ENCODE measurements around the gene HSPB1. TPM values are rescaled to one million over a fixed set of nuclear protein-coding genes. Genes with fewer than 3 reads are reported as not detected.
A peak's percentile ranks its signal among the peaks of the same experiment; 100 is the strongest.
"Not testable (repeated sequence)": the region's sequence is repeated elsewhere in the genome, so short reads cannot be mapped to it uniquely, and the experiment has no call there.

HSPB1 gene
- total RNA-seq, 4 donors from 2014 or later, result 981 to 2,288 (median 2,045) TPM

DNA sequence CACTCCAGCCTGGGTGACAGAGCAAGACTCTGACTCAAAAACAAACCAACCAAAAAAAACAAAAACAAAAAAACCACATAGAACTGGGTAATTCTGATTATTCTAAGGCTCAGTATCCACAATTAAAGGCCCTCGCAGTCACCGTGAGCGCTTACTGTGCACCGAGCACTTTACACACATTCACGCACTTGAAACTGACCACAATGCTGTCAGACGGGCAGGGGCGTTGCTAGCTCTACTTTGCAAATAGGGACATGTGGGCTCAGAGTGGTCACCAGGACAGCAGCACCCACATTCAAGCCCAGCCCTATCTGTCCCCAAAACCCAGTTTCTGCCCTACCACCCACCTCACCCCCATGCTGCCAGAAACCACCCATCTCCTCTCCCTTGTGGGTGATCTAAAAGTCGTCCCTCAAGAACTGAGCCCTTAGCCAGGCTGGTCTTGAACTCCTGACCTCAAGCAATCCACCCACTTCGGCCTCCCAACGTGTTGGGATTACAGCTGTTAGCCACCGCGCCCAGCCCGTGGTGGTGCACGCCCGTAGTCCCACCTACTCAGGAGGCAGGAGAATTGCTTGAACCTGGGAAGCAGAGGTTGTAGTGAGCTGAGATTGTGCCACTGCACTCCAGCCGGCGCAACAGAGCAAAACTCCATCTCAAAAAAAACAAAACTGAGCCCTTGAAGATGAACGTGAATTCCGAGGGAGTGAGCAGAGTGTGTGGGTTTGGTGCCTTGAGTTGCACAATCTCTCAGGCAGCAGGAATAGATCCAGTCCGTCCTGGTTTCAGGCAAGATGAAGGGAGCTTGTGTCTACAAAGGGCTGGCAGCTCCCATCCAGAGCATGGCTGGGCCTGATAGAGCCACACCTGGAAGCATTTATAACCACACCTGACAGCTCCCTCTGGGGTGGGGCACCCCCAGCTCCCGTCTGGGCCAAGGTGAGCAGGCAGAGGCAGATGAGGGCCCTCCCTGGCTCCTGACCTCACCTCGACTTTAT lies 5.4 kb upstream of the HSPB1 start:
- no peaks in the 10 kb centered on the region for H3K27me3 ChIP-seq
- H3K4me3 ChIP-seq, result no peak overlapping the region
- H3K36me3 ChIP-seq, result no peaks in the 10 kb centered on the region
- peak overlapping the region; percentile 90 for H3K27ac ChIP-seq
- H3K9me3 ChIP-seq, result no peaks in the 10 kb centered on the region
- 45% methylated on average over 22 of the region's 22 CpGs for WGBS
- peaks cover 78% of the 10 kb centered on the region for H3K4me1 ChIP-seq
- peak in 2 of 3 donors; percentile 92 to 94 for TF ChIP-seq POLR2AphosphoS5 (IDR thresholded peaks at IDR 0.05)
- TF ChIP-seq, protein P1, sequence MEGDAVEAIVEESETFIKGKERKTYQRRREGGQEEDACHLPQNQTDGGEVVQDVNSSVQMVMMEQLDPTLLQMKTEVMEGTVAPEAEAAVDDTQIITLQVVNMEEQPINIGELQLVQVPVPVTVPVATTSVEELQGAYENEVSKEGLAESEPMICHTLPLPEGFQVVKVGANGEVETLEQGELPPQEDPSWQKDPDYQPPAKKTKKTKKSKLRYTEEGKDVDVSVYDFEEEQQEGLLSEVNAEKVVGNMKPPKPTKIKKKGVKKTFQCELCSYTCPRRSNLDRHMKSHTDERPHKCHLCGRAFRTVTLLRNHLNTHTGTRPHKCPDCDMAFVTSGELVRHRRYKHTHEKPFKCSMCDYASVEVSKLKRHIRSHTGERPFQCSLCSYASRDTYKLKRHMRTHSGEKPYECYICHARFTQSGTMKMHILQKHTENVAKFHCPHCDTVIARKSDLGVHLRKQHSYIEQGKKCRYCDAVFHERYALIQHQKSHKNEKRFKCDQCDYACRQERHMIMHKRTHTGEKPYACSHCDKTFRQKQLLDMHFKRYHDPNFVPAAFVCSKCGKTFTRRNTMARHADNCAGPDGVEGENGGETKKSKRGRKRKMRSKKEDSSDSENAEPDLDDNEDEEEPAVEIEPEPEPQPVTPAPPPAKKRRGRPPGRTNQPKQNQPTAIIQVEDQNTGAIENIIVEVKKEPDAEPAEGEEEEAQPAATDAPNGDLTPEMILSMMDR (IDR thresholded peaks at IDR 0.05), result no peak
- no peak for DNase-seq (ENCODE audit: low spot score in 2 of 2)

GRCh38 chr7:76300166-76300731 lies 2.2 kb upstream of the HSPB1 start:
- H3K4me3 ChIP-seq, result no peak overlapping the region
- no peaks in the 10 kb centered on the region for H3K9me3 ChIP-seq
- no peak for DNase-seq (ENCODE audit: low spot score in 2 of 2)
- TF ChIP-seq POLR2AphosphoS5 (IDR thresholded peaks at IDR 0.05) (peak in 1 of 3 donors; percentile 30), EP300 (IDR thresholded peaks at IDR 0.05) (no peak)
- no peaks in the 10 kb centered on the region for H3K27me3 ChIP-seq
- WGBS, result 65% methylated on average over 7 of the region's 7 CpGs
- peak overlapping the region; percentile 1 for H3K27ac ChIP-seq
- peaks cover 68% of the 10 kb centered on the region for H3K4me1 ChIP-seq
- no peaks in the 10 kb centered on the region for H3K36me3 ChIP-seq

- H3K36me3 ChIP-seq, result no peaks in the 10 kb centered on the region
- peak overlapping the region; percentile 1 for H3K27ac ChIP-seq
- 84% methylated on average over 3 of the region's 3 CpGs for WGBS
- no peaks in the 10 kb centered on the region for H3K9me3 ChIP-seq
- TF ChIP-seq, protein P1 (IDR thresholded peaks at IDR 0.05), result no peak
- TF ChIP-seq EP300 (IDR thresholded peaks at IDR 0.05) (no peak), POLR2A (IDR thresholded peaks at IDR 0.05) (no peak)
- peaks cover 66% of the 10 kb centered on the region for H3K4me1 ChIP-seq
- no peak for DNase-seq (ENCODE audit: low spot score in 2 of 2)
- H3K27me3 ChIP-seq, result no peaks in the 10 kb centered on the region
- no peak overlapping the region for H3K4me3 ChIP-seq
Observed at GRCh38 chr7:76301000-76301399, 1.5 kb upstream of the HSPB1 start.

DNA sequence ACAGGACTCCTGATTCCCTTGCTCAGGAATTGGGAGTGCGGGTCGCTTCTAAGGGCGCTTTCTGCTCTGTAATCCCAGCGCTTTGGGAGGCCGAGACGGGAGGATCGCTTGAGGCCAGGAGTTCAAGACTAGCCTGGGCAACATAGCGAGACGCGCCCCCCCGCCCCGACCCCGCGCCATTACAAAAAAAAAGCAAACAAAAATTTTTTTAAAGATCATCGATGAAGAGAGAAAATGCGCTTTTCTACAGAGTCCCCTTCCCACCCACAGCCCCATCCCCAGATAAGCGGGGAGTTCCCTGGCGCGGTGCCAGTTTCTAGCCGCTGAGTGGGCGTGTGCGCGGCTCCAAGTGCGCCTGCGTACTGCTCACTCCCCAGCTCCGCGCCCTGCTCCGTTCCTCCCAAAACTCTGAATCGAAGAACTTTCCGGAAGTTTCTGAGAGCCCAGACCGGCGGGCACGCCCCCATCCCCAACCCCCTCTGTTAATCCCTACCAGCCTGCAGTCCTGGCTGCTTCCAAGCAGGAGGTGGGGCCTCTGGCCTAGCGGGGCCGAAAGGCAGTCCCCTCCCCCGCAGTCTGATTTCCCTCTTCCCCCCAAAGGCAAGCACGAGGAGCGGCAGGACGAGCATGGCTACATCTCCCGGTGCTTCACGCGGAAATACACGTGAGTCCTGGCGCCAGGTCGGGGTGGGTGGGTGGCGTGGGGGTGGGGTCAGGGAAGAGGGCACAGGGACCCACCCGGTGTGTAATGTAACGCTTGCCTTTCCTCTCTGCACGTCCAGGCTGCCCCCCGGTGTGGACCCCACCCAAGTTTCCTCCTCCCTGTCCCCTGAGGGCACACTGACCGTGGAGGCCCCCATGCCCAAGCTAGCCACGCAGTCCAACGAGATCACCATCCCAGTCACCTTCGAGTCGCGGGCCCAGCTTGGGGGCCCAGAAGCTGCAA lies 1.0 kb downstream of the HSPB1 start:
- Histone ChIP-seq H3K27me3 (no peaks in the 10 kb centered on the region), H3K36me3 (no peaks in the 10 kb centered on the region), H3K27ac (peak overlapping the region; percentile 93), H3K9me3 (no peaks in the 10 kb centered on the region), H3K4me3 (peak overlapping the region; percentile 89), H3K4me1 (peaks cover 62% of the 10 kb centered on the region)
- 2% methylated on average over 41 of the region's 56 CpGs for WGBS
- DNase-seq (ENCODE audit: low spot score in 2 of 2), result peak; percentile 93
- TF ChIP-seq POLR2A (IDR thresholded peaks at IDR 0.05) (no peak), POLR2AphosphoS5 (IDR thresholded peaks at IDR 0.05) (no peak), EP300 (IDR thresholded peaks at IDR 0.05) (no peak)
- TF ChIP-seq, protein P1 (IDR thresholded peaks at IDR 0.05), result no peak

DNA sequence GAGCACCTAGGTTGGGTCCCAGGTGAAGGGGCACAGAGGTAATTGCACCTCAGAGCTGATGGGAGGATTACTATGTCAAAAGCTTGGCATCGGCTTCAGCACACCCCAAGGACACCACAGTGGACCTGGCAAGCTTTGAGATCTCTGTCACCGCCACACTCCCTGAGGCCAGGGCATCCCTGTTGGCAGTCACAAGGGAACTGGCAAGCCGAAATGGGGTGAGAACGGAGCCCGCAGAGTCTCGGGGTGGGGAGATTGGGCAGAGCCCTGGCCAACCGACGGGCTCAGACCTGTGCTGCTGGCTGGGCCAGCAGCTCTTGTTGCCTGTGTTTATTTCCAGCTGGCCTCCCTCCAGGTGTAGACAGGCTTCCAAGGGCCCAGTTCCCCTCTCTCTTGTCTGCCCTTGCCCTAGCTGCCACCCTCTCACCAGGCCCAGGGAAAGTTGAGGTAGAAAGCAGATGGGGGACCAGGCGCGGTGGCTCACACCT lies 2.5 kb downstream of the HSPB1 start:
- Histone ChIP-seq H3K4me1 (peaks cover 60% of the 10 kb centered on the region), H3K36me3 (no peaks in the 10 kb centered on the region), H3K27ac (peak overlapping the region; percentile 93), H3K4me3 (peak overlapping the region; percentile 89), H3K27me3 (no peaks in the 10 kb centered on the region), H3K9me3 (no peaks in the 10 kb centered on the region)
- DNase-seq (ENCODE audit: low spot score in 2 of 2), result no peak
- TF ChIP-seq POLR2AphosphoS5 (IDR thresholded peaks at IDR 0.05), result peak in 2 of 3 donors; percentile 49 to 64
- TF ChIP-seq, protein P1 (IDR thresholded peaks at IDR 0.05), result no peak
- 29% methylated on average over 6 of the region's 10 CpGs for WGBS

GRCh38 chr7:76308874-76309273 lies 6.4 kb downstream of the HSPB1 start:
- H3K4me3 ChIP-seq; H3K36me3 ChIP-seq; H3K27ac ChIP-seq; H3K27me3 ChIP-seq; H3K9me3 ChIP-seq; DNase-seq (ENCODE audit: low spot score in 2 of 2): not testable (repeated sequence)
- 85% methylated on average over 11 of the region's 12 CpGs for WGBS
- H3K4me1 ChIP-seq, result peaks cover 59% of the 10 kb centered on the region

GRCh38 chr7:76309341-76310101 lies 7.0 kb downstream of the HSPB1 start:
- Histone ChIP-seq H3K27ac (peak overlapping the region; percentile 77), H3K4me1 (peaks cover 58% of the 10 kb centered on the region)
- H3K36me3 ChIP-seq; DNase-seq (ENCODE audit: low spot score in 2 of 2); H3K27me3 ChIP-seq; H3K4me3 ChIP-seq; H3K9me3 ChIP-seq: not testable (repeated sequence)
- WGBS, result 89% methylated on average over 15 of the region's 50 CpGs

Data from suprapubic skin (tissue), 4 donors.